ENCODE results near the gene LIPI.

The LIPI gene

GRCh38 chr21:14078746-14079375 is 131.9 kb downstream of the LIPI start:
- no peaks in the 10 kb centered on the region for H4K20me1 ChIP-seq (ENCODE audit: insufficient read depth)
- H3K36me3 ChIP-seq (ENCODE audit: insufficient read depth) = no peaks in the 10 kb centered on the region
- H2AFZ ChIP-seq (ENCODE audit: low read depth) = no peak overlapping the region
- TF ChIP-seq CTCF (conservative IDR thresholded peaks at IDR 0.05; ENCODE audit: low read depth, low read length) = no peak
- H3K27ac ChIP-seq = no peak overlapping the region
- no peaks in the 10 kb centered on the region for H3K27me3 ChIP-seq (ENCODE audit: insufficient read depth, low read depth)
- no peak overlapping the region for H3K9ac ChIP-seq
- H3K79me2 ChIP-seq (ENCODE audit: insufficient read depth, low read depth) = no peaks in the 10 kb centered on the region
- H3K4me2 ChIP-seq = no peak overlapping the region
- H3K4me3 ChIP-seq (IDR thresholded peaks at IDR 0.05; ENCODE audit: insufficient read depth, low read depth, low read length) = no peak overlapping the region
- H3K4me1 ChIP-seq (ENCODE audit: low read depth, poor library complexity, severe bottlenecking) = no peaks in the 10 kb centered on the region

- no peak overlapping the region for H3K9ac ChIP-seq
- TF ChIP-seq CTCF (conservative IDR thresholded peaks at IDR 0.05; ENCODE audit: low read depth, low read length) = no peak
- no peaks in the 10 kb centered on the region for H3K27me3 ChIP-seq (ENCODE audit: insufficient read depth, low read depth)
- H3K36me3 ChIP-seq (ENCODE audit: insufficient read depth) = no peaks in the 10 kb centered on the region
- H2AFZ ChIP-seq (ENCODE audit: low read depth) = no peak overlapping the region
- H3K4me1 ChIP-seq (ENCODE audit: low read depth, poor library complexity, severe bottlenecking) = no peaks in the 10 kb centered on the region
- H4K20me1 ChIP-seq (ENCODE audit: insufficient read depth) = no peaks in the 10 kb centered on the region
- H3K4me2 ChIP-seq = no peak overlapping the region
- H3K4me3 ChIP-seq (IDR thresholded peaks at IDR 0.05; ENCODE audit: insufficient read depth, low read depth, low read length) = no peak overlapping the region
- H3K79me2 ChIP-seq (ENCODE audit: insufficient read depth, low read depth) = no peaks in the 10 kb centered on the region
- H3K27ac ChIP-seq = no peak overlapping the region
These were observed 134.5 kb downstream of the LIPI start for GRCh38 chr21:14076143-14076806.

- no peaks in the 10 kb centered on the region for H3K27me3 ChIP-seq (ENCODE audit: insufficient read depth, low read depth)
- H3K4me1 ChIP-seq (ENCODE audit: low read depth, poor library complexity, severe bottlenecking) = no peaks in the 10 kb centered on the region
- no peaks in the 10 kb centered on the region for H4K20me1 ChIP-seq (ENCODE audit: insufficient read depth)
- TF ChIP-seq CTCF (conservative IDR thresholded peaks at IDR 0.05; ENCODE audit: low read depth, low read length) = no peak
- no peak overlapping the region for H3K4me2 ChIP-seq
- no peak overlapping the region for H2AFZ ChIP-seq (ENCODE audit: low read depth)
- no peaks in the 10 kb centered on the region for H3K79me2 ChIP-seq (ENCODE audit: insufficient read depth, low read depth)
- H3K4me3 ChIP-seq (IDR thresholded peaks at IDR 0.05; ENCODE audit: insufficient read depth, low read depth, low read length) = no peak overlapping the region
- H3K36me3 ChIP-seq (ENCODE audit: insufficient read depth) = no peaks in the 10 kb centered on the region
- no peak overlapping the region for H3K9ac ChIP-seq
- H3K27ac ChIP-seq = no peak overlapping the region
These were observed 135.2 kb downstream of the LIPI start for GRCh38 chr21:14075346-14076142.

- Histone ChIP-seq H3K4me2 (no peak overlapping the region), H3K9ac (no peak overlapping the region), H3K36me3 (ENCODE audit: insufficient read depth) (no peaks in the 10 kb centered on the region), H3K79me2 (ENCODE audit: insufficient read depth, low read depth) (no peaks in the 10 kb centered on the region), H3K4me3 (IDR thresholded peaks at IDR 0.05; ENCODE audit: insufficient read depth, low read depth, low read length) (no peak overlapping the region), H2AFZ (ENCODE audit: low read depth) (no peak overlapping the region), H4K20me1 (ENCODE audit: insufficient read depth) (no peaks in the 10 kb centered on the region), H3K27me3 (ENCODE audit: insufficient read depth, low read depth) (no peaks in the 10 kb centered on the region), H3K27ac (no peak overlapping the region), H3K4me1 (ENCODE audit: low read depth, poor library complexity, severe bottlenecking) (no peaks in the 10 kb centered on the region)
- TF ChIP-seq CTCF (conservative IDR thresholded peaks at IDR 0.05; ENCODE audit: low read depth, low read length) = no peak
These were observed 136.6 kb downstream of the LIPI start for GRCh38 chr21:14074177-14074576.
